Urinary bladder (tissue), 4 donors: ENCODE data around the gene SIDT1. TPM values are rescaled to one million over a fixed set of nuclear protein-coding genes. Genes with fewer than 3 reads are reported as not detected.
A peak's percentile ranks its signal among the peaks of the same experiment; 100 is the strongest.

ENCODE experiments used
- DNase-seq: peaks from one replicate; pipeline ENCODE4 v3.0.0-alpha.2; 2015; ENCODE audit errors: extremely low spot score
- H3K27ac ChIP-seq: one replicate; pipeline ENCODE4 v1.5.1; 2013; ENCODE audit warnings: low read depth, mild to moderate bottlenecking, moderate library complexity
- H3K36me3 ChIP-seq: one replicate; pipeline ENCODE4 v1.6.1; 2013; ENCODE audit warnings: mild to moderate bottlenecking, moderate library complexity; ENCODE audit not compliant: insufficient read depth
- H3K4me1 ChIP-seq: one replicate; pipeline ENCODE4 v1.6.1; 2013; ENCODE audit warnings: mild to moderate bottlenecking, moderate library complexity; ENCODE audit not compliant: insufficient read depth
- H3K4me3 ChIP-seq: one replicate; pipeline ENCODE4 v1.5.1; 2013; ENCODE audit warnings: low read depth, low read length
- WGBS: extraction: QIAGEN DNeasy Blood & Tissue Kit; methylation state at CpG from one replicate; pipeline ENCODE4 v1.1.7; 2013; 5-methylcytosine and 5-hydroxymethylcytosine counted together
- polyA plus RNA-seq: library from polyadenylated mRNA; stranded (reverse); fragments of 200-250 nt; gene quantifications from one replicate; pipeline ENCODE4 v1.2.3, GENCODE V29; 2013
- total RNA-seq: library from RNA; depleted of rRNA; stranded (reverse); fragments of >200 nt; gene quantifications from one replicate; pipeline ENCODE4 v1.2.3, GENCODE V29; 2014
- donor health status: healthy with polysubstance abuse.
- donor health status: healthy.

The SIDT1 gene
- total and polyA plus RNA-seq, 2 donors = 2.2 to 25.7 TPM

GRCh38 chr3:113523241-113523640 is 9.1 kb upstream of the SIDT1 start:
- whole genome bisulfite sequencing = 88% methylated on average over 3 of the region's 3 CpGs

GRCh38 chr3:113532698-113533533 is 561 bp downstream of the SIDT1 start:
- H3K4me1 ChIP-seq = no peaks in the 10 kb centered on the region
- under 1% methylated on average over 66 of the region's 66 CpGs for WGBS
- peak overlapping the region; percentile 67 for H3K4me3 ChIP-seq
- DNase-seq = no peak
- H3K36me3 ChIP-seq = no peaks in the 10 kb centered on the region
- peak overlapping the region; percentile 63 for H3K27ac ChIP-seq

More at GRCh38 chr3:113523241-113523640, 9.1 kb upstream of the SIDT1 start:
- Histone ChIP-seq H3K4me1 (no peaks in the 10 kb centered on the region), H3K27ac (no peak overlapping the region), H3K4me3 (no peak overlapping the region), H3K36me3 (no peaks in the 10 kb centered on the region)
- DNase-seq = no peak

DNA sequence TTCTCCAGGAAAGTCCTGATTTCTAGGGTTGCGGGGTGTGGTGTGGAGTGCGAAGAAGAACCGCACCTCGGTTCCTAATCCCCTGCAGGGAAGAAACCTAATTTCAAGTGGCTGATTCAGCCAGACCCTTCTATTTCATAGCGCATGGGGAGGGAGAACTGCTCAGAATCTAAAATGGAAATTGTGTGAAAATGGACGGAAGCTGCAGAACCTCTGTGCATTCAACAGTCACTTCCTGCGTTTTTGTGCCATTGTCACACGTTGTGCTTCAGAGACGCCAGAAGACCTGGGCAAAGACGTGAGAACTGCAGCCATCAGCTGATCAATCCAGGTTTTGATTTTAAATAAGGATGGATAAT is 1.2 kb downstream of the SIDT1 start:
- no peak for DNase-seq
- no peaks in the 10 kb centered on the region for H3K36me3 ChIP-seq
- WGBS = 19% methylated on average over 10 of the region's 10 CpGs
- H3K4me1 ChIP-seq = no peaks in the 10 kb centered on the region
- H3K27ac ChIP-seq = peak overlapping the region; percentile 61
- H3K4me3 ChIP-seq = peak overlapping the region; percentile 67

DNA sequence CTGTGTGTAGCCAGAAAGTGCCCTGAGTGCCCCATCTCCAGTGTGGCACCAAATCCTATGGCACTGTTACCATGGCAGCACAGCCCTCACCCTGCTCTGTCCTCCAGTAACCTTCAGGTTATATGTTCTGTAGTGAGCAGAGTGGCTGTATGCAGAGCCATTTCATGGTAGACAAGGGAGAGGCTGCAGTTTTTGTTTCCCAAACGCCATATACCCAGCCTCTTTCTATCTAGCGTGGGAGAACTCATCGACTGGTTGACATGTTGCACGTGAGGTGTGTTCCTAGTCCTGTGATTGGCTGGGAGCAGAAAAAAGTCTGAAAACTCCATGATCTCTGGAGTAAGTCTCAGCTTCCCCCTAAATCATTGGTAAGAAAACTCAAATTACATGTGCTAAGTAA is 2.0 kb downstream of the SIDT1 start:
- no peak overlapping the region for H3K4me3 ChIP-seq
- no peak for DNase-seq
- 62% methylated on average over 4 of the region's 4 CpGs for WGBS

DNA sequence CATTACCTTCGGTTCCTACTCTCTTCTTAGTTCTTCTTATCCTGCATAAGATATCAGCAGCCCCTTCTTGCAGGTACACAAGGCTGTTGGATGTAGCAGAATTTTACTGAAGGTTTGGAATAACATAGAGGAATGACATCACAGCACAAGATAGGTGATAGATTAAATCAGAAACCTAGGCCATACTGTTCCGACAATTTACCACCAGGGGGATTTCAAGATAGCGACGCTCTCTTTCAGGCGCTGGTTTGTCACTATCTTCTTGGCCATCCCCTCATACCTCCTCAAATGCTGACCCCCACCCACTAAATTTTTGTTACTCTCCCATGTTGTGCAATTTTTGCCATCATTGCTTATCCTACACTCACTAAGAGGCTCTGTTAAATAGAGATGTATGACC is 3.5 kb downstream of the SIDT1 start:
- Histone ChIP-seq H3K4me1 (no peaks in the 10 kb centered on the region), H3K27ac (no peak overlapping the region), H3K4me3 (no peak overlapping the region), H3K36me3 (no peaks in the 10 kb centered on the region)
- WGBS = 63% methylated on average over 5 of the region's 5 CpGs
- no peak for DNase-seq

More for the DNA sequence above, 2.0 kb downstream of the SIDT1 start:
- H3K27ac ChIP-seq = no peak overlapping the region
- H3K4me1 ChIP-seq = no peaks in the 10 kb centered on the region
- no peaks in the 10 kb centered on the region for H3K36me3 ChIP-seq

- no peak for DNase-seq
- Histone ChIP-seq H3K36me3 (no peaks in the 10 kb centered on the region), H3K27ac (no peak overlapping the region), H3K4me1 (no peaks in the 10 kb centered on the region), H3K4me3 (no peak overlapping the region)
These were observed 4.3 kb downstream of the SIDT1 start for GRCh38 chr3:113536627-113537101.

GRCh38 chr3:113537155-113537554 is 4.8 kb downstream of the SIDT1 start:
- H3K27ac ChIP-seq = no peak overlapping the region
- no peaks in the 10 kb centered on the region for H3K36me3 ChIP-seq
- H3K4me3 ChIP-seq = no peak overlapping the region
- DNase-seq = no peak
- no peaks in the 10 kb centered on the region for H3K4me1 ChIP-seq

DNA sequence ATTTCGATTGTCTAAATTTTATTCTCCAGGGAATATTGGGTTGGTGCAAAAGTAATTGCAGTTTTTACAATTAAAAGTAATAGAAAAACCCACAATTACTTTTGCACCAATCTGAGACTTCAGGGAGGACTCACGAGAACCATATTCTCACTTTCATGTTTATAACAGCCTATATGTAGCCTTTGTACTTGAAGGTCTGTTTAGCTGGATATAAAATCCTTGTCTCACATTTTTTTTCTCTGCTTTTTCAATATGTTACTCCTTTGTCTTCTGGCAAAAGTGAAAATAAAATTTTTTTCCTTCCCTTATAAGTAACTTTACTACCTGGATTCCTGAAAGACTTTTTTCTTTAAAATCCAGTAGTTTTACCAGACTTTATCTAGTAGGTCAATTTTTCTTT is 9.2 kb downstream of the SIDT1 start:
- Histone ChIP-seq H3K36me3 (no peaks in the 10 kb centered on the region), H3K4me1 (no peaks in the 10 kb centered on the region), H3K4me3 (no peak overlapping the region), H3K27ac (no peak overlapping the region)
- no peak for DNase-seq
- WGBS = 76% methylated on average over 2 of the region's 2 CpGs

- H3K4me3 ChIP-seq = no peak overlapping the region
- H3K36me3 ChIP-seq = no peaks in the 10 kb centered on the region
- DNase-seq = no peak
- no peaks in the 10 kb centered on the region for H3K4me1 ChIP-seq
- H3K27ac ChIP-seq = no peak overlapping the region
- WGBS = 87% methylated on average over 1 of the region's 1 CpG
These were observed 13.2 kb downstream of the SIDT1 start for GRCh38 chr3:113545594-113545993.

DNA sequence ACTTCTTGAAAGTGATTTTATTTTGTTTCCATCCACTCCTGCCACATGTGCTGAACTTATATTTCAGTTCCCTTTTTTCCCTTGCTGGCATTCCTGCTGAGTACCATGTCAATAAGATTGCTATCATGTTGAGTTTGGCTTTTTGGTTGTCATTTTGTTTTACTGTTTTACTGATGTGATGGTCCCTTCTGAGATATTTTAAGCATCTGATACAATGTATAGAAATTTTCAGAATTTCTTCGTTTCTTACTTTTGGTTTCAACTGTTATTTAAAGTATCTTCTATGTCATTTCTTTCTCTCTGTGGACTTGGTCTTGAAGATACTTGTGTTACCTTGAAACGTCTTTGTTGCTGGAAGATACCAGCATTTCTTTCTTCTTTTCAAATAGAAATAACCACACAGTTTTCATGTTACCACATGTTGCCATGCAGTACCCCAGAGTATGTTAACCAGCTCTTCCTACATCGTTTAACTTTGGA is 14.1 kb downstream of the SIDT1 start:
- Histone ChIP-seq H3K4me3 (no peak overlapping the region), H3K4me1 (no peaks in the 10 kb centered on the region), H3K36me3 (no peaks in the 10 kb centered on the region), H3K27ac (no peak overlapping the region)
- DNase-seq = no peak
- WGBS = 63% methylated on average over 3 of the region's 3 CpGs

- Histone ChIP-seq H3K4me3 (no peak overlapping the region), H3K36me3 (no peaks in the 10 kb centered on the region), H3K27ac (no peak overlapping the region), H3K4me1 (no peaks in the 10 kb centered on the region)
- DNase-seq = no peak
- WGBS = 96% methylated on average over 2 of the region's 2 CpGs
These were observed 16.1 kb downstream of the SIDT1 start for GRCh38 chr3:113548501-113548900.

- H3K36me3 ChIP-seq = no peaks in the 10 kb centered on the region
- H3K4me1 ChIP-seq = no peaks in the 10 kb centered on the region
- no peak for DNase-seq
- H3K4me3 ChIP-seq = no peak overlapping the region
- WGBS = 66% methylated on average over 5 of the region's 5 CpGs
- H3K27ac ChIP-seq = no peak overlapping the region
These were observed 19.5 kb downstream of the SIDT1 start for GRCh38 chr3:113551820-113552219.

DNA sequence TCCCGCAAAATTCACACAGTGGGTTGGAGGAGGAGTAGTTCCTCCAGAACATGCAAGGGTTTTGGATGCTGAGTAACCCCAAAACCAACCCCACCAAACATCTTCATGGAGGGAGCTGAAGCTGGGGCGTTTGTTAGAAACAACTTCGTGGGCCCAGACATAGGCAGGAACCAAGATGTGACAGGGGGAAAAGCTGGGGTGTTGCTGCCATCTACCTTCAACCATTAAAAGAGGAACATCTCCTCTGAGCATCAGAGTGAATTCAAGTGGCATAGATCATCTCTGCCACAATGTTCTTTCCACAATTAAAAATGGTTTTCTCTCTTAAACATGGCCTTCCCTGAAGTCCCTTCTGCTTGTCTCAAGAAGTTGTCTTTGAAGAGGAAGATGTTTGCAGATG is 20.5 kb downstream of the SIDT1 start:
- Histone ChIP-seq H3K4me1 (no peaks in the 10 kb centered on the region), H3K36me3 (no peaks in the 10 kb centered on the region), H3K4me3 (no peak overlapping the region), H3K27ac (no peak overlapping the region)
- 66% methylated on average over 3 of the region's 3 CpGs for WGBS
- DNase-seq = no peak

GRCh38 chr3:113555138-113555537 is 22.8 kb downstream of the SIDT1 start:
- Histone ChIP-seq H3K4me3 (no peak overlapping the region), H3K4me1 (no peaks in the 10 kb centered on the region), H3K36me3 (no peaks in the 10 kb centered on the region), H3K27ac (no peak overlapping the region)
- WGBS = 80% methylated on average over 1 of the region's 1 CpG
- no peak for DNase-seq
